Mesenchymal stem cell (in vitro differentiated cells and primary cell): Measurements from ENCODE around the gene TAF15.

Experiments used
- DNase-seq: peaks from one replicate; pipeline ENCODE4 v3.0.0-alpha.2; 2013
- H2AFZ ChIP-seq: one replicate; pipeline ENCODE4 v1.6.1; 2013; ENCODE audit warnings: low read depth, mild to moderate bottlenecking, control low read depth, inconsistent platforms, low read length, moderate library complexity
- H2AK5ac ChIP-seq: 2 replicates; pipeline ENCODE4 v1.6.1; 2013; ENCODE audit warnings: low read length, moderate library complexity, mild to moderate bottlenecking, inconsistent platforms; ENCODE audit not compliant: severe bottlenecking
- H2BK120ac ChIP-seq: one replicate; pipeline ENCODE4 v1.6.1; 2013; ENCODE audit warnings: low read depth, mild to moderate bottlenecking, inconsistent platforms, low read length, moderate library complexity
- H2BK12ac ChIP-seq, 2 experiments: one replicate each; pipeline ENCODE4 v1.6.1; 2013; ENCODE audit warnings: inconsistent platforms in 2 of 2, low read length in 2 of 2, mild to moderate bottlenecking in 2 of 2, moderate library complexity in 2 of 2, control low read depth in 1 of 2
- H2BK15ac ChIP-seq: one replicate; pipeline ENCODE4 v1.6.1; 2013; ENCODE audit warnings: mild to moderate bottlenecking, low read depth, inconsistent platforms; ENCODE audit not compliant: poor library complexity, severe bottlenecking
- H2BK5ac ChIP-seq: 2 replicates; pipeline ENCODE4 v1.6.1; 2013; ENCODE audit warnings: low read depth, mild to moderate bottlenecking, low read length, control low read depth, inconsistent platforms; ENCODE audit not compliant: poor library complexity, severe bottlenecking
- H3K14ac ChIP-seq, 2 experiments: one replicate each; pipeline ENCODE4 v1.6.1; 2013; ENCODE audit warnings: inconsistent platforms in 2 of 2, low read length in 2 of 2, control low read depth in 1 of 2, mild to moderate bottlenecking in 1 of 2, moderate library complexity in 1 of 2
- H3K18ac ChIP-seq, 2 experiments: one replicate each; pipeline ENCODE4 v1.6.1; 2013; ENCODE audit warnings: inconsistent platforms in 2 of 2, low read length in 2 of 2, control low read depth in 1 of 2, low read depth in 1 of 2, mild to moderate bottlenecking in 1 of 2
- H3K23ac ChIP-seq, 2 experiments: one replicate each; pipeline ENCODE4 v1.6.1; 2013; ENCODE audit warnings: inconsistent platforms in 2 of 2, low read length in 2 of 2, mild to moderate bottlenecking in 2 of 2, moderate library complexity in 2 of 2, control low read depth in 1 of 2
- H3K27ac ChIP-seq: 2 replicates; pipeline ENCODE4 v1.5.1; 2013; ENCODE audit warnings: mild to moderate bottlenecking, moderate library complexity, low read length, control low read depth, inconsistent platforms; ENCODE audit not compliant: poor library complexity, severe bottlenecking
- H3K27me3 ChIP-seq, 2 experiments: 2 replicates each; pipeline versions ENCODE4 v1.6.1 to v1.7.0; 2013; ENCODE audit warnings: low read length in 2 of 2, mild to moderate bottlenecking in 2 of 2, moderate library complexity in 2 of 2, control low read depth in 1 of 2, inconsistent platforms in 1 of 2; ENCODE audit not compliant: control insufficient read depth in 1 of 2, insufficient read depth in 1 of 2
- H3K36me3 ChIP-seq, 2 experiments: 2 replicates each; pipeline versions ENCODE4 v1.6.1 to v1.7.0; 2013; ENCODE audit warnings: low read length in 2 of 2, control low read depth in 1 of 2, inconsistent platforms in 1 of 2, low read depth in 1 of 2, mild to moderate bottlenecking in 1 of 2; ENCODE audit not compliant: insufficient read depth in 2 of 2, control insufficient read depth in 1 of 2
- H3K4ac ChIP-seq, 2 experiments: one replicate each; pipeline ENCODE4 v1.6.1; 2013; ENCODE audit warnings: inconsistent platforms in 2 of 2, low read length in 2 of 2, mild to moderate bottlenecking in 2 of 2, moderate library complexity in 2 of 2, control low read depth in 1 of 2, low read depth in 1 of 2
- H3K4me1 ChIP-seq: 2 replicates; pipeline ENCODE4 v1.6.1; 2013; ENCODE audit warnings: low read depth, low read length, control low read depth; ENCODE audit not compliant: control insufficient read depth, insufficient read depth
- H3K4me2 ChIP-seq: 2 replicates; pipeline ENCODE4 v1.6.1; 2013; ENCODE audit warnings: low read length, mild to moderate bottlenecking, inconsistent platforms; ENCODE audit not compliant: poor library complexity, severe bottlenecking
- H3K4me3 ChIP-seq, 2 experiments: 2 replicates each; pipeline versions ENCODE4 v1.5.1 to v1.7.0; 2013; ENCODE audit warnings: low read length in 2 of 2, mild to moderate bottlenecking in 2 of 2, control low read depth in 1 of 2, low read depth in 1 of 2; ENCODE audit not compliant: insufficient read depth in 1 of 2
- H3K79me1 ChIP-seq: replicated peaks from 2 replicates; pipeline ENCODE4 v1.6.1; 2013; ENCODE audit warnings: mild to moderate bottlenecking, control low read depth, low read length, inconsistent platforms; ENCODE audit not compliant: poor library complexity, severe bottlenecking
- H3K9ac ChIP-seq: 2 replicates; pipeline ENCODE4 v1.7.0; 2013; ENCODE audit warnings: mild to moderate bottlenecking, low read length, moderate library complexity
- H3K9me3 ChIP-seq: 2 replicates; pipeline ENCODE4 v1.7.0; 2013; ENCODE audit warnings: mild to moderate bottlenecking, low read length; ENCODE audit not compliant: control insufficient read depth
- H4K8ac ChIP-seq: one replicate; pipeline ENCODE4 v1.6.1; 2013; ENCODE audit warnings: inconsistent platforms, mild to moderate bottlenecking, low read length, moderate library complexity
- H4K91ac ChIP-seq: one replicate; pipeline ENCODE4 v1.6.1; 2013; ENCODE audit warnings: mild to moderate bottlenecking, low read length, inconsistent platforms
- WGBS: methylation state at CpG from one replicate; pipeline ENCODE4 v1.1.7; 2013; ENCODE audit warnings: mixed read lengths; 5-methylcytosine and 5-hydroxymethylcytosine counted together

TAF15 gene

DNA sequence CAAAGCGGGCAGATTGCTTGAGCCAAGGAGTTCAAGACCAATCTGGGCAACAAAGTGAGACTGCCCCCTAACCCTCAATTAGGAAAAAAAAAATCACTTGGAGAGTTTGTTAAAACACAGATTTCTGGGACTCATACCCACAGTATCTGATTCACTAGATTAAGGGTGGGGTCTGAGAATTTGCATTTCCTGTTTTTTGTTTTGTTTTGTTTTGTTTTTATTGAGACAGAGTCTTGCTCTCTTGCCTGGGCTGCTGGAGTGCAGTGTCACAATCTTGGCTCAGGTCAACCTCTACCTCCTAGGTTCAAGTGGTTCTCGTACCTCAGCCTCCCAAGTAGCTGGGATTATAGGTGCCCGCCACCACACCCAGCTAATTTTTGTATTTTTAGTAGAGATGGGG, 58.3 kb downstream of the TAF15 start:
- Histone ChIP-seq H2BK15ac (no peak overlapping the region), H2BK120ac (no peak overlapping the region), H4K91ac (no peak overlapping the region), H3K23ac (no peak overlapping the region), H3K4ac (no peak overlapping the region), H3K4me3 (no peak overlapping the region), H3K14ac (no peak overlapping the region), H3K9ac (no peak overlapping the region), H3K36me3 (peaks cover 0 to 10% of the 10 kb centered on the region in 2 experiments), H2BK5ac (no peak overlapping the region), H3K4me2 (no peak overlapping the region), H3K18ac (no peak overlapping the region), H2BK12ac (no peak overlapping the region), H2AK5ac (no peak overlapping the region), H3K4me1 (no peaks in the 10 kb centered on the region), H4K8ac (no peak overlapping the region), H3K79me1 (no peaks in the 10 kb centered on the region), H3K27me3 (no peaks in the 10 kb centered on the region), H3K27ac (no peak overlapping the region), H3K9me3 (no peaks in the 10 kb centered on the region), H2AFZ (no peak overlapping the region)
- no peak for DNase-seq
- 100% methylated on average over 3 of the region's 3 CpGs for WGBS

DNA sequence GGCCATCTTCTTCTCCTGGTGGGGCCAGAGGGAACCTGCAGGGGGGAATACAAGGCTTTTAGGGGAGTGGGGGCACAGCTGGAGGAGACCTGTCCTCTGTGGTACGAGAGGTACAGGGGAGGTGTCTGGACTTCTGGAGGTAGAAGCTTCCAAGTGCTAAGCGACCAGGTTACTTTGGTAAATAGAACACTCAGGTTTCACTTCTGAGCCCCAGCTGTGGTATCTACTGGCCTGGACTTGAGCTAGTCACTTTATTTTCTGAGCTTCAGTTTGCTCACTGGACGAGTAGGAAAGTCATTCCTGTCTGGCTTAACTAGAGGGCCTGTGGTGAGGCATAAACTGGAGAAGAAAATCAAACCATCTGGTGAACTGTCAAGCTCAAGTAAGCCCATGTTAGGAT, 59.5 kb downstream of the TAF15 start, which contains the start of gene HEATR9:
HEATR9 (minus strand) TSS at position 155 of the 400 bp plus-strand sequence; CDS start at position 6, 149 bp downstream.
- WGBS, result 82% methylated on average over 3 of the region's 3 CpGs
- no peak within 1 kb of the TSS for H3K4me2 ChIP-seq
- H2BK15ac ChIP-seq, result no peak within 1 kb of the TSS
- H2BK5ac ChIP-seq, result no peak within 1 kb of the TSS
- H3K36me3 ChIP-seq, result peaks cover 0 to 7% of the 10 kb centered on the region in 2 experiments
- H4K91ac ChIP-seq, result no peak within 1 kb of the TSS
- H3K23ac ChIP-seq, result no peak within 1 kb of the TSS
- no peak within 1 kb of the TSS for H3K4me3 ChIP-seq
- no peak within 1 kb of the TSS for H3K14ac ChIP-seq
- H3K4ac ChIP-seq, result no peak within 1 kb of the TSS
- no peak within 1 kb of the TSS for H3K27ac ChIP-seq
- H3K18ac ChIP-seq, result no peak within 1 kb of the TSS
- DNase-seq, result no peak
- H3K4me1 ChIP-seq, result no peaks in the 10 kb centered on the region
- no peak within 1 kb of the TSS for H4K8ac ChIP-seq
- H3K9me3 ChIP-seq, result no peaks in the 10 kb centered on the region
- no peak within 1 kb of the TSS for H2AFZ ChIP-seq
- no peak within 1 kb of the TSS for H2BK120ac ChIP-seq
- H3K9ac ChIP-seq, result no peak within 1 kb of the TSS
- H3K27me3 ChIP-seq, result no peaks in the 10 kb centered on the region
- H2BK12ac ChIP-seq, result no peak within 1 kb of the TSS
- H2AK5ac ChIP-seq, result no peak within 1 kb of the TSS
- no peaks in the 10 kb centered on the region for H3K79me1 ChIP-seq

DNA sequence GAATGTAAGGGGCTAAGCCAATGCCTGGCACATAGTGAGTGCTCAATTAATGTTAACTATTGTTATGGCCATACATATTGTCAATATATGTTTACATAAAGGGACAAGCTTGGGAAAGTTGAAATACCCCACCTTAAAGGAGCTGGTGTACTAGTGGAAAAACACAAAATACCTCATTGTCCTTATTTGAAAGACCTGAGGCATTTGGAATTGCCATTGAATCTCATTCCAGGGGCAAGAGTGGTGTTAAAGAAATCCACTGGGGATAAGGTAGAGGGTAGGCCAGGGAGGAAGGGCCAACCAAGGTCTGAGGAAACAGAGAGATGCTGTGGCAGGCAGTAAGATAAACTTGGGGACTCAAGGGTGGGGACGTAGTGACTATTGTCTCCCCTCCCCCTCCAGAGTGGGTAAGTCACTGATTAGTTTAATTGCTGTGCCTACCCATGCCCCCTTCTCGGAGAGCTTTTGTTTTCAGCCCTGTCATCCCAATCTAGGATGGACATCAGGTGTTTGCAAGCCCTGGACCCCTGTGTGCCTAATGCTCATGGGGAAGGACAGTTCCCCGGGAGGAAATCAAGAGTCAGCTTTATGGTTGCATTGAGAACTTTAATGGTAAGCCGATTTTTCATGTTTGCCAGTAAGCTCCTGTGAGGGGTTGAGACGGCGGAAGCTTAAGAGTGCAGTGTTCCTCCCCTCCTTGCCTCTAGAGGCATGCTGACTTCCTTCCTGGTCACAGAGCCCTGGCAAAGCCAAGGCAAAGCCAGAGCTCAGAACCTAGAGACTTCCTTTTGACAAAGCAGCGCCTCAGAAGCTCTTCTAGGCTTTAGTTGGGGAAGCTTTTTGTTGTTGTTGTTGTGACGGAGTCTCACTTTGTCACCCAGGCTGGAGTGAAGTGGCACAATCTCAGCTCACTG, 61.9 kb downstream of the TAF15 start:
- no peak overlapping the region for H3K4me3 ChIP-seq

DNA sequence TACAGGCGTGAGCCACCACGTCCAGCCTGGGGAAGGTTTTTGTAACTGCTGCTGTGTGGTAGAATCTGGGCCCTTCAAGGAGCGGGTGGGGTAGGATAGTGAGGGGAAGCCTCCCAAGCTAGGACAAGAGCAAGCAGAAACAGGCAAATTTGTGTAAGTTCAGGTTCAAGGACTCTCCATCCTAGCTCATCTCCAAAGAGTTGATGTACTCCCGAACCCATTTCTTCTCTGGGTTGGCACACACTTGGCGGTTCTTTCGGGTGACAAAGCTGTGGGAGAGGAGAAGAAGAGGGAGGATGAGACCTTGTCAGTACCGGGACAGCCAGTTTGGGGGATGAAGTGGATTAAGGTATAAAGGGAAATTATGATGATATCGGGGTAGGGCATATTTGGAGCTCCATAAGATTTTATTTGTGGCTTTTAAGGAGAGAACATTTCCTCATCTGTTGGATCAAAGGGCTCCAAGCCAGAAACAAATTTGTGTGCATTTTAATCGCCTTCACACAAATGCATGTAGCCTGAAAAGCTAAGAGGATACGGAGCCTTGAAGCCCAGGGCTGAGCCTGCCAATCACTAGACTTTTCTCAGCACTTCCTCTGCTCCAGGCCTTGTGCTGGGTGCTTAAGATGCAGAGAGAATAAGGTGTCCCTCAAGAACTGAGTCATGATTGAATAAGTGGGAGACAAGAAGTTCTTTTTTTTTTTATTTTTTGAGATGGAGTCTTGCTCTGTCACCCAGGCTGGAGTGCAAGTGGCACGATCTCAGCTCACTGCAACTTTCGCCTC, 63.1 kb downstream of the TAF15 start:
- Histone ChIP-seq H3K23ac (no peak overlapping the region), H3K4ac (no peak overlapping the region), H2BK120ac (no peak overlapping the region), H2AFZ (no peak overlapping the region), H3K79me1 (no peaks in the 10 kb centered on the region), H4K8ac (no peak overlapping the region), H3K36me3 (no peaks in the 10 kb centered on the region), H3K4me3 (no peak overlapping the region), H3K14ac (no peak overlapping the region), H3K4me2 (no peak overlapping the region), H3K9me3 (no peaks in the 10 kb centered on the region), H3K27me3 (no peaks in the 10 kb centered on the region), H4K91ac (no peak overlapping the region), H2BK15ac (no peak overlapping the region), H2AK5ac (no peak overlapping the region), H3K4me1 (no peaks in the 10 kb centered on the region), H2BK5ac (no peak overlapping the region), H3K27ac (no peak overlapping the region), H2BK12ac (no peak overlapping the region), H3K18ac (no peak overlapping the region), H3K9ac (no peak overlapping the region)
- WGBS, result 98% methylated on average over 12 of the region's 12 CpGs
- DNase-seq, result no peak

More for the DNA sequence above, 61.9 kb downstream of the TAF15 start:
- Histone ChIP-seq H3K36me3 (no peaks in the 10 kb centered on the region), H2BK120ac (no peak overlapping the region), H3K9ac (no peak overlapping the region), H3K79me1 (no peaks in the 10 kb centered on the region), H3K4me1 (no peaks in the 10 kb centered on the region), H2AFZ (no peak overlapping the region), H3K4ac (no peak overlapping the region), H4K8ac (no peak overlapping the region), H3K18ac (no peak overlapping the region), H2BK5ac (no peak overlapping the region), H2AK5ac (no peak overlapping the region), H3K4me2 (no peak overlapping the region), H2BK12ac (no peak overlapping the region), H4K91ac (no peak overlapping the region), H2BK15ac (no peak overlapping the region), H3K27me3 (no peaks in the 10 kb centered on the region), H3K27ac (no peak overlapping the region), H3K23ac (no peak overlapping the region), H3K14ac (no peak overlapping the region), H3K9me3 (no peaks in the 10 kb centered on the region)
- DNase-seq, result no peak
- WGBS, result 84% methylated on average over 7 of the region's 8 CpGs
